Measurements from ENCODE around the gene SYVN1.

The SYVN1 gene

DNA sequence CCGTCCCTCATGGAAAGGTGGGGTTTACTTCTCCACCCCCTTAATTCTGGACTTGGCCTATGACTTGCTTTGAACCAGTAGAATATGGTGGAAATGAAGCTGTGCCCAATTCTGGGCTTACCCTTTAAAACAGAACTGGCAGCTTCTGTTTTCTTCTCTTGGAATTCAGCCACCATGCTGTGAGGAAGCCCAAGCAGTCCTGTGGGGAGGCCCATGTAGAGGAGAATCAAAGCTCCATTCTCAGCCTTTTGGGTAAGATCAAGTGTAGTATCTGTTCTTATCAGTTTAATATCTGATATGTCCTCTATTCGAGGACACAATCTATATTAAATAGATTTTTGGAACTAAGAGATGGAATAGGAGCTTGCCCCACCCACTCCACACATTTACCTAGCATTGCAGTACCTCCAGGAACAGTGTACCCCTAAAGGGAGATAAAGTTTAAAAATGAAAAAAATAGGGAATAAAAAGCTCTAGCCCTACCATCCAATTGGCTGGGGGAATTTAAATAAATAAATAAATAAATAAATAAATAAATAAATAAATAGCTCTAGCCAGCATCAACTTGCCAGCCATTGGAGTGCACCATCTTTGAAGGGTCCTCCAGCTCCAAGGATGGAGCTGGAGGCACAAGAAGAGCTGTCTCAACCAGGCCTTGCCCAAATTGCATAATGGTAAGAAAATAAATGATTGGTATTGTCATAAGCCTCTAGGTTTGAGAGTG, 13.2 kb upstream of the SYVN1 start:
- Histone ChIP-seq H3K27ac (ENCODE audit: extremely low read depth, low read depth, low read length) (no peak overlapping the region), H3K4me3 (ENCODE audit: low read depth, low read length) (no peak overlapping the region), H3K9me3 (ENCODE audit: control insufficient read depth, insufficient read depth, low read depth, low read length) (no peaks in the 10 kb centered on the region), H3K4me1 (ENCODE audit: control insufficient read depth, insufficient read depth, low read length) (no peaks in the 10 kb centered on the region), H3K36me3 (ENCODE audit: control insufficient read depth in 2 of 2, insufficient read depth in 1 of 2, low read length in 2 of 2) (no peaks in the 10 kb centered on the region)
- CTCF ChIA-PET = interaction anchor here (0.9 to 1.8 kb wide), 2 partner anchors 12 to 18 kb away, joined by 3 to 7 read pairs; no protein-coding TSS in a partner anchor
- POLR2A ChIA-PET = interaction anchor here (0.7 to 1.7 kb wide), 3 partner anchors 10 to 141 kb away, joined by 3 to 4 read pairs (median 3); no protein-coding TSS in a partner anchor
- TF ChIP-seq ZNF558 (tag by site-specific recombination; IDR thresholded peaks at IDR 0.05) = peak; percentile 42; the same call in 1 of the 2 replicates
- TF ChIP-seq ZNF324 (tag by site-specific recombination; IDR thresholded peaks at IDR 0.05) = no peak
- TF ChIP-seq ZNF10 (tag by site-specific recombination; IDR thresholded peaks at IDR 0.05) = no peak
- no peak for TF ChIP-seq ZNF311 (tag by site-specific recombination; IDR thresholded peaks at IDR 0.05; ENCODE audit: borderline replicate concordance)
- TF ChIP-seq TRIM28 (IDR thresholded peaks at IDR 0.05; ENCODE audit: borderline replicate concordance, low read length) = no peak
- TF ChIP-seq, protein P1, sequence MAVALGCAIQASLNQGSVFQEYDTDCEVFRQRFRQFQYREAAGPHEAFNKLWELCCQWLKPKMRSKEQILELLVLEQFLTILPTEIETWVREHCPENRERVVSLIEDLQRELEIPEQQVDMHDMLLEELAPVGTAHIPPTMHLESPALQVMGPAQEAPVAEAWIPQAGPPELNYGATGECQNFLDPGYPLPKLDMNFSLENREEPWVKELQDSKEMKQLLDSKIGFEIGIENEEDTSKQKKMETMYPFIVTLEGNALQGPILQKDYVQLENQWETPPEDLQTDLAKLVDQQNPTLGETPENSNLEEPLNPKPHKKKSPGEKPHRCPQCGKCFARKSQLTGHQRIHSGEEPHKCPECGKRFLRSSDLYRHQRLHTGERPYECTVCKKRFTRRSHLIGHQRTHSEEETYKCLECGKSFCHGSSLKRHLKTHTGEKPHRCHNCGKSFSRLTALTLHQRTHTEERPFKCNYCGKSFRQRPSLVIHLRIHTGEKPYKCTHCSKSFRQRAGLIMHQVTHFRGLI (tag by site-specific recombination; IDR thresholded peaks at IDR 0.05) = no peak
- TF ChIP-seq, protein P2, sequence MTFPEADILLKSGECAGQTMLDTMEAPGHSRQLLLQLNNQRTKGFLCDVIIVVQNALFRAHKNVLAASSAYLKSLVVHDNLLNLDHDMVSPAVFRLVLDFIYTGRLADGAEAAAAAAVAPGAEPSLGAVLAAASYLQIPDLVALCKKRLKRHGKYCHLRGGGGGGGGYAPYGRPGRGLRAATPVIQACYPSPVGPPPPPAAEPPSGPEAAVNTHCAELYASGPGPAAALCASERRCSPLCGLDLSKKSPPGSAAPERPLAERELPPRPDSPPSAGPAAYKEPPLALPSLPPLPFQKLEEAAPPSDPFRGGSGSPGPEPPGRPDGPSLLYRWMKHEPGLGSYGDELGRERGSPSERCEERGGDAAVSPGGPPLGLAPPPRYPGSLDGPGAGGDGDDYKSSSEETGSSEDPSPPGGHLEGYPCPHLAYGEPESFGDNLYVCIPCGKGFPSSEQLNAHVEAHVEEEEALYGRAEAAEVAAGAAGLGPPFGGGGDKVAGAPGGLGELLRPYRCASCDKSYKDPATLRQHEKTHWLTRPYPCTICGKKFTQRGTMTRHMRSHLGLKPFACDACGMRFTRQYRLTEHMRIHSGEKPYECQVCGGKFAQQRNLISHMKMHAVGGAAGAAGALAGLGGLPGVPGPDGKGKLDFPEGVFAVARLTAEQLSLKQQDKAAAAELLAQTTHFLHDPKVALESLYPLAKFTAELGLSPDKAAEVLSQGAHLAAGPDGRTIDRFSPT (tag by site-specific recombination; IDR thresholded peaks at IDR 0.05) = no peak
- no peak for TF ChIP-seq ZNF777 (tag by site-specific recombination; IDR thresholded peaks at IDR 0.05; ENCODE audit: borderline replicate concordance)
- no peak for TF ChIP-seq ZFP41 (tag by site-specific recombination; IDR thresholded peaks at IDR 0.05; ENCODE audit: borderline replicate concordance)
- no peak for TF ChIP-seq ZNF175 (tag by site-specific recombination; IDR thresholded peaks at IDR 0.05)
- peak; percentile 64 for TF ChIP-seq ZNF623 (tag by site-specific recombination; IDR thresholded peaks at IDR 0.05)
- peak; percentile 17; the same call in 1 of the 2 replicates for TF ChIP-seq ZNF140 (tag by site-specific recombination; IDR thresholded peaks at IDR 0.05)
- no peak for TF ChIP-seq ZNF529 (tag by site-specific recombination; IDR thresholded peaks at IDR 0.05; ENCODE audit: insufficient replicate concordance)
- TF ChIP-seq IKZF3 (tag by site-specific recombination; IDR thresholded peaks at IDR 0.05) = no peak
- TF ChIP-seq ZNF184 (tag by site-specific recombination; IDR thresholded peaks at IDR 0.05) = no peak
- TF ChIP-seq ZNF747 (tag by site-specific recombination; IDR thresholded peaks at IDR 0.05) = no peak
- no peak for TF ChIP-seq ZNF76 (tag by site-specific recombination; IDR thresholded peaks at IDR 0.05; ENCODE audit: borderline replicate concordance, low read depth)
- TF ChIP-seq ZNF174 (tag by site-specific recombination; IDR thresholded peaks at IDR 0.05) = no peak
- TF ChIP-seq, protein P3, sequence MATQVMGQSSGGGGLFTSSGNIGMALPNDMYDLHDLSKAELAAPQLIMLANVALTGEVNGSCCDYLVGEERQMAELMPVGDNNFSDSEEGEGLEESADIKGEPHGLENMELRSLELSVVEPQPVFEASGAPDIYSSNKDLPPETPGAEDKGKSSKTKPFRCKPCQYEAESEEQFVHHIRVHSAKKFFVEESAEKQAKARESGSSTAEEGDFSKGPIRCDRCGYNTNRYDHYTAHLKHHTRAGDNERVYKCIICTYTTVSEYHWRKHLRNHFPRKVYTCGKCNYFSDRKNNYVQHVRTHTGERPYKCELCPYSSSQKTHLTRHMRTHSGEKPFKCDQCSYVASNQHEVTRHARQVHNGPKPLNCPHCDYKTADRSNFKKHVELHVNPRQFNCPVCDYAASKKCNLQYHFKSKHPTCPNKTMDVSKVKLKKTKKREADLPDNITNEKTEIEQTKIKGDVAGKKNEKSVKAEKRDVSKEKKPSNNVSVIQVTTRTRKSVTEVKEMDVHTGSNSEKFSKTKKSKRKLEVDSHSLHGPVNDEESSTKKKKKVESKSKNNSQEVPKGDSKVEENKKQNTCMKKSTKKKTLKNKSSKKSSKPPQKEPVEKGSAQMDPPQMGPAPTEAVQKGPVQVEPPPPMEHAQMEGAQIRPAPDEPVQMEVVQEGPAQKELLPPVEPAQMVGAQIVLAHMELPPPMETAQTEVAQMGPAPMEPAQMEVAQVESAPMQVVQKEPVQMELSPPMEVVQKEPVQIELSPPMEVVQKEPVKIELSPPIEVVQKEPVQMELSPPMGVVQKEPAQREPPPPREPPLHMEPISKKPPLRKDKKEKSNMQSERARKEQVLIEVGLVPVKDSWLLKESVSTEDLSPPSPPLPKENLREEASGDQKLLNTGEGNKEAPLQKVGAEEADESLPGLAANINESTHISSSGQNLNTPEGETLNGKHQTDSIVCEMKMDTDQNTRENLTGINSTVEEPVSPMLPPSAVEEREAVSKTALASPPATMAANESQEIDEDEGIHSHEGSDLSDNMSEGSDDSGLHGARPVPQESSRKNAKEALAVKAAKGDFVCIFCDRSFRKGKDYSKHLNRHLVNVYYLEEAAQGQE (tag by site-specific recombination; IDR thresholded peaks at IDR 0.05) = peak; percentile 32; the same call in 1 of the 2 replicates
- TF ChIP-seq REPIN1 (tag by site-specific recombination; IDR thresholded peaks at IDR 0.05; ENCODE audit: low read depth) = no peak
- no peak for TF ChIP-seq ZNF391 (tag by site-specific recombination; IDR thresholded peaks at IDR 0.05; ENCODE audit: borderline replicate concordance, low read depth)
- TF ChIP-seq, protein P4, sequence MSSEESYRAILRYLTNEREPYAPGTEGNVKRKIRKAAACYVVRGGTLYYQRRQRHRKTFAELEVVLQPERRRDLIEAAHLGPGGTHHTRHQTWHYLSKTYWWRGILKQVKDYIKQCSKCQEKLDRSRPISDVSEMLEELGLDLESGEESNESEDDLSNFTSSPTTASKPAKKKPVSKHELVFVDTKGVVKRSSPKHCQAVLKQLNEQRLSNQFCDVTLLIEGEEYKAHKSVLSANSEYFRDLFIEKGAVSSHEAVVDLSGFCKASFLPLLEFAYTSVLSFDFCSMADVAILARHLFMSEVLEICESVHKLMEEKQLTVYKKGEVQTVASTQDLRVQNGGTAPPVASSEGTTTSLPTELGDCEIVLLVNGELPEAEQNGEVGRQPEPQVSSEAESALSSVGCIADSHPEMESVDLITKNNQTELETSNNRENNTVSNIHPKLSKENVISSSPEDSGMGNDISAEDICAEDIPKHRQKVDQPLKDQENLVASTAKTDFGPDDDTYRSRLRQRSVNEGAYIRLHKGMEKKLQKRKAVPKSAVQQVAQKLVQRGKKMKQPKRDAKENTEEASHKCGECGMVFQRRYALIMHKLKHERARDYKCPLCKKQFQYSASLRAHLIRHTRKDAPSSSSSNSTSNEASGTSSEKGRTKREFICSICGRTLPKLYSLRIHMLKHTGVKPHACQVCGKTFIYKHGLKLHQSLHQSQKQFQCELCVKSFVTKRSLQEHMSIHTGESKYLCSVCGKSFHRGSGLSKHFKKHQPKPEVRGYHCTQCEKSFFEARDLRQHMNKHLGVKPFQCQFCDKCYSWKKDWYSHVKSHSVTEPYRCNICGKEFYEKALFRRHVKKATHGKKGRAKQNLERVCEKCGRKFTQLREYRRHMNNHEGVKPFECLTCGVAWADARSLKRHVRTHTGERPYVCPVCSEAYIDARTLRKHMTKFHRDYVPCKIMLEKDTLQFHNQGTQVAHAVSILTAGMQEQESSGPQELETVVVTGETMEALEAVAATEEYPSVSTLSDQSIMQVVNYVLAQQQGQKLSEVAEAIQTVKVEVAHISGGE (tag by site-specific recombination; conservative IDR thresholded peaks at IDR 0.05; ENCODE audit: low read depth) = peak; percentile 44; the same call in 1 of the 2 replicates
- no peak for TF ChIP-seq ZFHX2 (tag by site-specific recombination; conservative IDR thresholded peaks at IDR 0.05)
- TF ChIP-seq GLIS2 (tag by site-specific recombination; IDR thresholded peaks at IDR 0.05) = no peak

Data from HEK293 (cell line).